Hepatocyte (in vitro differentiated cells): ENCODE data around the gene FAM43B. TPM values are rescaled to one million over a fixed set of nuclear protein-coding genes. Genes with fewer than 3 reads are reported as not detected.

Experiments
- DNase-seq: peaks from one replicate; pipeline ENCODE4 v3.0.0-alpha.2; 2016; ENCODE audit warnings: low spot score
- H2AFZ ChIP-seq: fragments of 200-600 bp; sonication (generic); 2 replicates; pipeline ENCODE4 v1.6.0; 2016; ENCODE audit warnings: antibody characterized with exemption, mild to moderate bottlenecking
- H3K27ac ChIP-seq: fragments of 200-600 bp; sonication (generic); 2 replicates; pipeline ENCODE4 v1.5.1; 2016; ENCODE audit warnings: mild to moderate bottlenecking
- H3K27me3 ChIP-seq: fragments of 200-600 bp; sonication (generic); 2 replicates; pipeline ENCODE4 v1.6.1; 2016
- H3K36me3 ChIP-seq: fragments of 200-600 bp; sonication (generic); replicated peaks from 2 replicates; pipeline ENCODE4 v1.5.1; 2016; ENCODE audit warnings: low read depth; ENCODE audit not compliant: insufficient read depth
- H3K4me1 ChIP-seq: fragments of 200-600 bp; sonication (generic); 2 replicates; pipeline ENCODE4 v1.5.1; 2016; ENCODE audit warnings: mild to moderate bottlenecking, moderate library complexity; ENCODE audit not compliant: insufficient read depth
- H3K4me2 ChIP-seq: fragments of 200-600 bp; sonication (generic); 2 replicates; pipeline ENCODE4 v1.6.0; 2016
- H3K4me3 ChIP-seq: fragments of 200-600 bp; sonication (generic); 2 replicates; pipeline ENCODE4 v1.5.1; 2016; ENCODE audit warnings: mild to moderate bottlenecking
- H3K79me2 ChIP-seq: fragments of 200-600 bp; sonication (generic); 2 replicates; pipeline ENCODE4 v1.6.0; 2017; ENCODE audit warnings: mild to moderate bottlenecking
- H3K9me2 ChIP-seq: fragments of 200-600 bp; sonication (generic); replicated peaks from 2 replicates; pipeline ENCODE4 v1.6.0; 2017; ENCODE audit warnings: mild to moderate bottlenecking; ENCODE audit not compliant: insufficient read depth
- H3K9me3 ChIP-seq: fragments of 200-600 bp; sonication (generic); 2 replicates; pipeline ENCODE4 v1.5.1; 2016; ENCODE audit warnings: low read depth, mild to moderate bottlenecking
- H4K20me1 ChIP-seq: fragments of 200-600 bp; sonication (generic); 2 replicates; pipeline ENCODE4 v1.6.0; 2016; ENCODE audit warnings: mild to moderate bottlenecking; ENCODE audit not compliant: insufficient read depth, poor library complexity, severe bottlenecking
- EZH2 ChIP-seq: fragments of 200-600 bp; sonication (generic); IDR thresholded peaks from 2 replicates; pipeline ENCODE4 v1.6.1; 2016; ENCODE audit warnings: antibody characterized with exemption, mild to moderate bottlenecking, borderline replicate concordance
- EZH2phosphoT487 ChIP-seq: fragments of 200-600 bp; sonication (generic); IDR thresholded peaks from one replicate; pipeline ENCODE4 v1.6.1; 2018; ENCODE audit warnings: antibody characterized with exemption, mild to moderate bottlenecking, low read depth, moderate library complexity; ENCODE audit not compliant: unreplicated experiment, severe bottlenecking
- WGBS: methylation state at CpG from one replicate; pipeline ENCODE4 v1.1.6; 2016; ENCODE audit warnings: low lambda C conversion rate; ENCODE audit errors: missing lambda C conversion rate; 5-methylcytosine and 5-hydroxymethylcytosine counted together
- polyA plus RNA-seq: library from polyadenylated mRNA; unstranded; fragments of >200 nt; fragmentation: Nextera tagmentation; extraction: Ambion mirVana; gene quantifications from 2 replicates; pipeline ENCODE4 v1.2.1, GENCODE V29; 2016
- total RNA-seq: library from RNA; depleted of rRNA; stranded (reverse); fragments of >200 nt; gene quantifications from 2 replicates; pipeline ENCODE4 v1.2.3, GENCODE V29; 2014
- TF ChIP-seq, protein P1 (sequence below): fragments of 200-600 bp; sonication (generic); IDR thresholded peaks from 2 replicates; pipeline ENCODE4 v1.5.1; 2016; ENCODE audit warnings: antibody characterized with exemption, mild to moderate bottlenecking; ENCODE audit not compliant: poor library complexity

Gene FAM43B
- total and polyA plus RNA-seq, 2 experiments from 2014 or later: 0.10 to 0.81 TPM

DNA sequence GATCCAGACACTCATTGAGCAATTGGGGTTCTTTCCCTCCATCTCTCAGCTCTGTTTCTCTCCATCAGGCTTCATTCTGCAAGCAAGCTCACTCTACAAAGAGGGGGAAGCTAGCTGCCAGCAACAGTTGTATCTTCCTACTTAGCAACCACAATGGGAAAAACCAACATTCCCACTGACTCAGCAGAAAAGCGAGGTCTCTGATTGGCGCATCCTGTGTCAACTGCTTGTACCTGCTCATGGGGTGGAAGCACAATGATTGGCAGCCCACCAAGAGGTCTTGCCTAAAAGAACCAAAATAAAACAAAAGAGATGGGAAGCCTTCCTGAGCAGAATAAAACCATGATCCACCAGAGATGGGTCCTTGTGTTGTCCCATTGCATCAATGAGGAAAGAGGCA, 32.5 kb downstream of the FAM43B start:
- Histone ChIP-seq H3K27ac (no peak overlapping the region), H3K4me2 (no peak overlapping the region), H3K4me3 (no peak overlapping the region), H3K9me2 (no peaks in the 10 kb centered on the region), H3K79me2 (no peaks in the 10 kb centered on the region), H3K36me3 (no peaks in the 10 kb centered on the region), H3K27me3 (peaks cover 9% of the 10 kb centered on the region), H3K9me3 (no peaks in the 10 kb centered on the region), H4K20me1 (no peaks in the 10 kb centered on the region), H3K4me1 (peaks cover 11% of the 10 kb centered on the region), H2AFZ (no peak overlapping the region)
- WGBS: 93% methylated on average over 2 of the region's 2 CpGs
- no peak for DNase-seq
- TF ChIP-seq EZH2: no peak
- TF ChIP-seq EZH2phosphoT487: no peak
- TF ChIP-seq, protein P1, sequence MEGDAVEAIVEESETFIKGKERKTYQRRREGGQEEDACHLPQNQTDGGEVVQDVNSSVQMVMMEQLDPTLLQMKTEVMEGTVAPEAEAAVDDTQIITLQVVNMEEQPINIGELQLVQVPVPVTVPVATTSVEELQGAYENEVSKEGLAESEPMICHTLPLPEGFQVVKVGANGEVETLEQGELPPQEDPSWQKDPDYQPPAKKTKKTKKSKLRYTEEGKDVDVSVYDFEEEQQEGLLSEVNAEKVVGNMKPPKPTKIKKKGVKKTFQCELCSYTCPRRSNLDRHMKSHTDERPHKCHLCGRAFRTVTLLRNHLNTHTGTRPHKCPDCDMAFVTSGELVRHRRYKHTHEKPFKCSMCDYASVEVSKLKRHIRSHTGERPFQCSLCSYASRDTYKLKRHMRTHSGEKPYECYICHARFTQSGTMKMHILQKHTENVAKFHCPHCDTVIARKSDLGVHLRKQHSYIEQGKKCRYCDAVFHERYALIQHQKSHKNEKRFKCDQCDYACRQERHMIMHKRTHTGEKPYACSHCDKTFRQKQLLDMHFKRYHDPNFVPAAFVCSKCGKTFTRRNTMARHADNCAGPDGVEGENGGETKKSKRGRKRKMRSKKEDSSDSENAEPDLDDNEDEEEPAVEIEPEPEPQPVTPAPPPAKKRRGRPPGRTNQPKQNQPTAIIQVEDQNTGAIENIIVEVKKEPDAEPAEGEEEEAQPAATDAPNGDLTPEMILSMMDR: no peak

DNA sequence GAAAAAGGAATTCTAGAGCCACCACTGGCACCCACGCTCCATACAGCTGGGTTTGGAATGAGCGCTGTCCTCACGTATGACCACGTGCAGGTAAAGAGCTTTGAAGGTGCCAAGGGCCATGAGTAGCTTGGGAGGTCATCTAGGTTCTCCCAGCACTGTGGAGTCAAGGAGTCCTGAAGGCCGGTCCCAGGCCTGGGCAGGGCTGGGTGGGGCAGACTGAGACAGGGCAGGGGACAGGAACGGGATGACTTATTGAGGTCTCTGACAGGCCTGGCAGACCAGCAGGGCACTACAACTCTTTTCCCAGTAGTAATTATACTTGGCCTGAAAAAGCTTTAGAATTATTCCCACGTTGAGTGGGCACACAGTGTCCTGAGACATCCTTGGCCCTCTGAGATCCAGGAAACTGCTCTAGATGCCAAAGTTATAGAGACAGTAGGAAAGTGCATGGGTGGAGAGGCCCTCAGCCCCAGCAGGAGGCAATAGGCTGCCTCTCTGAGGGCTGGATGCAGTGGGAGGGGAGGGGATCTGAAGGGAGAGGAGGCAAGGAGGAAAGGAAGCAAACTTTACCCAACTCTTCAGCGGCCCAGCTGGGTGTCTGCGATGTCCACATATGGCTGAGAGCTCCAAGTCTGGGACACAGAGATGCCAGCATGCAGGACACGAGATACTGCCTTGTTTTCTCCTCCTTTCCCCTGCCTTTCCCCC, 34.7 kb downstream of the FAM43B start:
- Histone ChIP-seq H3K27me3 (peaks cover 9% of the 10 kb centered on the region), H4K20me1 (no peaks in the 10 kb centered on the region), H3K4me3 (no peak overlapping the region), H3K9me3 (no peaks in the 10 kb centered on the region), H2AFZ (no peak overlapping the region), H3K27ac (no peak overlapping the region), H3K9me2 (no peaks in the 10 kb centered on the region), H3K36me3 (no peaks in the 10 kb centered on the region), H3K4me1 (peaks cover 20% of the 10 kb centered on the region), H3K79me2 (no peaks in the 10 kb centered on the region), H3K4me2 (no peak overlapping the region)
- WGBS: 80% methylated on average over 9 of the region's 10 CpGs
- no peak for DNase-seq
- no peak for TF ChIP-seq EZH2
- TF ChIP-seq EZH2phosphoT487: no peak
- TF ChIP-seq, protein P1: no peak

DNA sequence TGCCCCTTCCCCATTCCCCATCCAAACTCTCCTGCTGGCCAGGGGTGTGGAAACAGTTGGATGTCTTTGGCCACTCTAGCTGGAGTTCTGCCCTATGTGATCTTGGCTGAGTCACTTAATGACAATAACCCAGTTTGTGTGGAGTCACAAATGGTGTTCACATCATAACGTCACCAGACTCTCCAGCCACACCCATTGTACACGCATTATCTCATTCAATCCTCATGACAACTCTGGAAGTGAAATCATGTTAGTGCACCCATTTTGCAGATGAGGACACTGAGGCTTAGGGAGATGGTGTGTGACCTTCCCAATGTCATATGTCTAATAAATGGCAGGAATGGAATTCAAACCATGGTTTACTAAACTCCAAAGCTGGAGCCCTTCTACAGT, 35.3 kb downstream of the FAM43B start:
- WGBS: 73% methylated on average over 2 of the region's 2 CpGs
- no peak for TF ChIP-seq EZH2phosphoT487
- no peak for TF ChIP-seq EZH2
- TF ChIP-seq, protein P1: no peak
- Histone ChIP-seq H3K27ac (no peak overlapping the region), H3K4me3 (no peak overlapping the region), H3K4me1 (peaks cover 20% of the 10 kb centered on the region), H3K27me3 (peaks cover 9% of the 10 kb centered on the region), H2AFZ (no peak overlapping the region), H3K9me3 (no peaks in the 10 kb centered on the region), H3K9me2 (no peaks in the 10 kb centered on the region), H4K20me1 (no peaks in the 10 kb centered on the region), H3K4me2 (no peak overlapping the region), H3K79me2 (no peaks in the 10 kb centered on the region), H3K36me3 (no peaks in the 10 kb centered on the region)
- DNase-seq: no peak
